Activated T-helper 17 cell treated with anti-CD3 and anti-CD28 coated beads, Interleukin-2, amount 50 U/mL, for 72 hours (primary cell): ENCODE measurements around the gene FAM120B. TPM values are rescaled to one million over a fixed set of nuclear protein-coding genes. Genes with fewer than 3 reads are reported as not detected.

ENCODE experiments used
- ATAC-seq: fragments of 150-1000 bp; cut with Tn5 transposase; replicated peaks from 2 replicates; pipeline ENCODE4 v1.10.0; 2021; ENCODE audit warnings: mild to moderate bottlenecking, moderate library complexity
- H3K27ac Mint-ChIP-seq: one replicate; pipeline ENCODE4 v1.8.0; 2022; ENCODE audit warnings: mixed read lengths
- H3K27me3 Mint-ChIP-seq: one replicate; pipeline ENCODE4 v1.8.0; 2022; ENCODE audit warnings: mixed read lengths
- H3K36me3 Mint-ChIP-seq: one replicate; pipeline ENCODE4 v1.8.0; 2022; ENCODE audit warnings: low read depth, mild to moderate bottlenecking, mixed read lengths
- H3K4me1 Mint-ChIP-seq: one replicate; pipeline ENCODE4 v1.8.0; 2022; ENCODE audit warnings: mixed read lengths
- H3K4me3 Mint-ChIP-seq: one replicate; pipeline ENCODE4 v1.8.0; 2022; ENCODE audit warnings: mild to moderate bottlenecking, mixed read lengths
- H3K9me3 Mint-ChIP-seq: one replicate; pipeline ENCODE4 v1.8.0; 2022; ENCODE audit warnings: mixed read lengths
- total RNA-seq, 2 donors: library from RNA; stranded (reverse); gene quantifications; one replicate each; pipeline ENCODE4 v1.2.3, GENCODE V29; 2022

Gene FAM120B
- total RNA-seq, 2 donors from 2014 or later = 22.5 to 27.4 TPM

GRCh38 chr6:170441316-170441715 is 134.8 kb downstream of the FAM120B start:
- Mint-ChIP-seq H3K27me3 (peaks cover 11% of the 10 kb centered on the region), H3K27ac (no peak overlapping the region), H3K36me3 (no peaks in the 10 kb centered on the region), H3K9me3 (peaks cover 3% of the 10 kb centered on the region), H3K4me3 (no peak overlapping the region), H3K4me1 (no peaks in the 10 kb centered on the region)
- ATAC-seq = no peak

GRCh38 chr6:170442596-170442995 is 136.0 kb downstream of the FAM120B start:
- no peaks in the 10 kb centered on the region for H3K36me3 Mint-ChIP-seq
- ATAC-seq = no peak
- H3K4me3 Mint-ChIP-seq = no peak overlapping the region
- H3K27me3 Mint-ChIP-seq = peaks cover 5% of the 10 kb centered on the region
- no peaks in the 10 kb centered on the region for H3K4me1 Mint-ChIP-seq
- no peaks in the 10 kb centered on the region for H3K9me3 Mint-ChIP-seq
- no peak overlapping the region for H3K27ac Mint-ChIP-seq

GRCh38 chr6:170443151-170443662 is 136.6 kb downstream of the FAM120B start:
- no peaks in the 10 kb centered on the region for H3K9me3 Mint-ChIP-seq
- H3K27me3 Mint-ChIP-seq = peaks cover 2% of the 10 kb centered on the region
- no peaks in the 10 kb centered on the region for H3K4me1 Mint-ChIP-seq
- H3K36me3 Mint-ChIP-seq = no peaks in the 10 kb centered on the region
- ATAC-seq = no peak
- H3K27ac Mint-ChIP-seq = no peak overlapping the region
- no peak overlapping the region for H3K4me3 Mint-ChIP-seq

- Mint-ChIP-seq H3K27ac (no peak overlapping the region), H3K36me3 (no peaks in the 10 kb centered on the region), H3K27me3 (peaks cover 2% of the 10 kb centered on the region), H3K4me3 (no peak overlapping the region), H3K4me1 (no peaks in the 10 kb centered on the region), H3K9me3 (no peaks in the 10 kb centered on the region)
- ATAC-seq = no peak
Measured at GRCh38 chr6:170444056-170444591, 137.6 kb downstream of the FAM120B start.

- no peak for ATAC-seq
- no peak overlapping the region for H3K27ac Mint-ChIP-seq
- H3K4me1 Mint-ChIP-seq = no peaks in the 10 kb centered on the region
- H3K27me3 Mint-ChIP-seq = peaks cover 2% of the 10 kb centered on the region
- no peaks in the 10 kb centered on the region for H3K36me3 Mint-ChIP-seq
- no peaks in the 10 kb centered on the region for H3K9me3 Mint-ChIP-seq
- H3K4me3 Mint-ChIP-seq = no peak overlapping the region
Measured at GRCh38 chr6:170444811-170445211, 138.3 kb downstream of the FAM120B start.

- H3K9me3 Mint-ChIP-seq = no peaks in the 10 kb centered on the region
- H3K4me3 Mint-ChIP-seq = no peak overlapping the region
- H3K27me3 Mint-ChIP-seq = peaks cover 2% of the 10 kb centered on the region
- H3K27ac Mint-ChIP-seq = no peak overlapping the region
- ATAC-seq = no peak
- H3K4me1 Mint-ChIP-seq = no peaks in the 10 kb centered on the region
- H3K36me3 Mint-ChIP-seq = no peaks in the 10 kb centered on the region
Measured at GRCh38 chr6:170445487-170445886, 138.9 kb downstream of the FAM120B start.

GRCh38 chr6:170445971-170446370 is 139.4 kb downstream of the FAM120B start:
- no peaks in the 10 kb centered on the region for H3K4me1 Mint-ChIP-seq
- ATAC-seq = no peak
- H3K9me3 Mint-ChIP-seq = no peaks in the 10 kb centered on the region
- no peak overlapping the region for H3K27ac Mint-ChIP-seq
- no peak overlapping the region for H3K4me3 Mint-ChIP-seq
- H3K36me3 Mint-ChIP-seq = no peaks in the 10 kb centered on the region
- H3K27me3 Mint-ChIP-seq = peaks cover 2% of the 10 kb centered on the region

GRCh38 chr6:170446841-170447560 is 140.4 kb downstream of the FAM120B start:
- H3K36me3 Mint-ChIP-seq = no peaks in the 10 kb centered on the region
- H3K4me3 Mint-ChIP-seq = no peak overlapping the region
- H3K27ac Mint-ChIP-seq = no peak overlapping the region
- no peaks in the 10 kb centered on the region for H3K4me1 Mint-ChIP-seq
- ATAC-seq = no peak
- H3K27me3 Mint-ChIP-seq = peaks cover 2% of the 10 kb centered on the region
- H3K9me3 Mint-ChIP-seq = no peaks in the 10 kb centered on the region

GRCh38 chr6:170447561-170447930 is 141.0 kb downstream of the FAM120B start:
- H3K9me3 Mint-ChIP-seq = peaks cover under 1% of the 10 kb centered on the region
- no peaks in the 10 kb centered on the region for H3K36me3 Mint-ChIP-seq
- H3K4me3 Mint-ChIP-seq = no peak overlapping the region
- peaks cover 2% of the 10 kb centered on the region for H3K27me3 Mint-ChIP-seq
- H3K27ac Mint-ChIP-seq = no peak overlapping the region
- no peaks in the 10 kb centered on the region for H3K4me1 Mint-ChIP-seq
- ATAC-seq = no peak

- H3K4me1 Mint-ChIP-seq = no peaks in the 10 kb centered on the region
- peaks cover 2% of the 10 kb centered on the region for H3K27me3 Mint-ChIP-seq
- H3K4me3 Mint-ChIP-seq = no peak overlapping the region
- H3K27ac Mint-ChIP-seq = no peak overlapping the region
- no peak for ATAC-seq
- H3K9me3 Mint-ChIP-seq = peaks cover 5% of the 10 kb centered on the region
- no peaks in the 10 kb centered on the region for H3K36me3 Mint-ChIP-seq
Measured at GRCh38 chr6:170448317-170448716, 141.8 kb downstream of the FAM120B start.

- Mint-ChIP-seq H3K4me1 (no peaks in the 10 kb centered on the region), H3K27me3 (no peaks in the 10 kb centered on the region), H3K27ac (no peak overlapping the region), H3K36me3 (no peaks in the 10 kb centered on the region), H3K4me3 (no peak overlapping the region), H3K9me3 (peaks cover 5% of the 10 kb centered on the region)
- ATAC-seq = no peak
Measured at GRCh38 chr6:170448751-170449630, 142.4 kb downstream of the FAM120B start.

- peaks cover 5% of the 10 kb centered on the region for H3K9me3 Mint-ChIP-seq
- H3K36me3 Mint-ChIP-seq = no peaks in the 10 kb centered on the region
- ATAC-seq = no peak
- no peak overlapping the region for H3K4me3 Mint-ChIP-seq
- H3K27me3 Mint-ChIP-seq = no peaks in the 10 kb centered on the region
- H3K27ac Mint-ChIP-seq = no peak overlapping the region
- peaks cover 5% of the 10 kb centered on the region for H3K4me1 Mint-ChIP-seq
Measured at GRCh38 chr6:170449835-170450753, 143.5 kb downstream of the FAM120B start.

GRCh38 chr6:170450916-170451761 is 144.6 kb downstream of the FAM120B start:
- Mint-ChIP-seq H3K27ac (no peak overlapping the region), H3K9me3 (peaks cover 5% of the 10 kb centered on the region), H3K36me3 (no peaks in the 10 kb centered on the region), H3K27me3 (no peaks in the 10 kb centered on the region), H3K4me3 (no peak overlapping the region), H3K4me1 (peaks cover 5% of the 10 kb centered on the region)
- no peak for ATAC-seq
